Measurements from ENCODE around the gene CLIC6. TPM values are rescaled to one million over a fixed set of nuclear protein-coding genes. Genes with fewer than 3 reads are reported as not detected.

Gene CLIC6
- total RNA-seq, 1 donor from 2014 or later = 0.60 TPM

Other genes with a start within 250 kb of the CLIC6 start
- not detected for gene SMIM34, start 245.0 kb upstream of the CLIC6 start, total RNA-seq
- gene KCNE1, start 156.8 kb upstream of the CLIC6 start, total RNA-seq = 0.28 TPM
- 7.5 TPM for gene RCAN1, start 53.9 kb upstream of the CLIC6 start, total RNA-seq

Measured in esophagus mucosa (tissue), 1 donor.